ENCODE measurements around the gene MGLL.

Gene MGLL

GRCh38 chr3:127787571-127788365 is 34.5 kb downstream of the MGLL start:
- no peak for DNase-seq

GRCh38 chr3:127787071-127787490 is 35.2 kb downstream of the MGLL start:
- DNase-seq, result no peak

GRCh38 chr3:127786353-127787070 is 35.8 kb downstream of the MGLL start:
- no peak for DNase-seq

GRCh38 chr3:127785711-127786265 is 36.5 kb downstream of the MGLL start:
- no peak for DNase-seq

- no peak for DNase-seq
Observed at GRCh38 chr3:127784865-127785710, 37.2 kb downstream of the MGLL start.

- no peak for DNase-seq
Observed at GRCh38 chr3:127784283-127784682, 38.0 kb downstream of the MGLL start.

- no peak for DNase-seq
Observed at GRCh38 chr3:127783642-127784160, 38.6 kb downstream of the MGLL start.

GRCh38 chr3:127783166-127783565 is 39.1 kb downstream of the MGLL start:
- DNase-seq, result no peak

- DNase-seq, result no peak
Observed at GRCh38 chr3:127781411-127782001, 40.8 kb downstream of the MGLL start.

- DNase-seq, result no peak
Observed at GRCh38 chr3:127780536-127781400, 41.5 kb downstream of the MGLL start.

- no peak for DNase-seq
Observed at GRCh38 chr3:127779747-127780146, 42.6 kb downstream of the MGLL start.

- no peak for DNase-seq
Observed at GRCh38 chr3:127777921-127778656, 44.2 kb downstream of the MGLL start.

GRCh38 chr3:127777332-127777731 is 45.0 kb downstream of the MGLL start:
- no peak for DNase-seq

GRCh38 chr3:127776347-127776746 is 46.0 kb downstream of the MGLL start:
- no peak for DNase-seq

GRCh38 chr3:127775398-127776109 is 46.8 kb downstream of the MGLL start:
- no peak for DNase-seq

- DNase-seq, result no peak
Observed at GRCh38 chr3:127774647-127775046, 47.7 kb downstream of the MGLL start.

GRCh38 chr3:127773752-127774395 is 48.4 kb downstream of the MGLL start:
- DNase-seq, result no peak

GRCh38 chr3:127772827-127773751 is 49.2 kb downstream of the MGLL start:
- DNase-seq, result no peak
